Measurements from ENCODE around the gene RASSF5. TPM values are rescaled to one million over a fixed set of nuclear protein-coding genes. Genes with fewer than 3 reads are reported as not detected.
A peak's percentile ranks its signal among the peaks of the same experiment; 100 is the strongest.

The RASSF5 gene
- total and polyA plus RNA-seq, 9 of the 15 experiments (the other 6 are each of a cell fraction or from before 2014, with no cell fraction given) = 6.1 to 41.0 (median 25.2) TPM

- intact Hi-C loops (cut with micrococcal nuclease) = no loop called here
- H3K9me1 ChIP-seq (ENCODE audit: control insufficient read depth, insufficient read depth, low read length) = no peaks in the 10 kb centered on the region
- FAIRE-seq (peak; percentile 23), DNase-seq (ENCODE audit: extremely low read depth in 1 of 4, low spot score in 3 of 4) (peak in 1 of 4 experiments; percentile 51), ATAC-seq (peak; percentile 10; the same call in 2 of the 3 replicates)
- 37% methylated on average over 15 of the region's 15 CpGs for WGBS (ENCODE audit: insufficient coverage, low coverage, missing lambda C conversion rate)
- CTCF ChIA-PET (ENCODE audit: low intra/inter-chr PET ratio) = interaction anchor here (4.6 kb wide), 1 partner anchor 96 kb away, joined by 97 read pairs; no protein-coding TSS in a partner anchor
- no peaks in the 10 kb centered on the region for H3K9me3 ChIP-seq (replicated peaks; ENCODE audit: control insufficient read depth, insufficient read depth, low read depth, low read length)
- POLR2A ChIA-PET = interaction anchor here (1.0 kb wide), 1 partner anchor 102 kb away, joined by 3 read pairs; no protein-coding TSS in a partner anchor
- no peaks in the 10 kb centered on the region for H4K20me1 ChIP-seq (replicated peaks; ENCODE audit: control insufficient read depth, insufficient read depth, low read length)
- H3K9ac ChIP-seq (ENCODE audit: insufficient read depth in 1 of 2, low read depth in 2 of 2, low read length in 2 of 2) = peak overlapping the region in 1 of 2 experiments; percentile 61; a peak in 1 of 4 replicates
- H2AFZ ChIP-seq (ENCODE audit: low read depth, low read length) = peak overlapping the region; percentile 91
- peaks cover 19 to 26% of the 10 kb centered on the region in 2 experiments for H3K4me1 ChIP-seq (replicated peaks in 1 of 2; ENCODE audit: control insufficient read depth in 2 of 2, insufficient read depth in 2 of 2, low read length in 2 of 2)
- in situ Hi-C loops (cut with MboI) = loop anchor here (5.0 kb wide), 2 partner anchors 95 to 425 kb away; no protein-coding TSS in a partner anchor
- 0 out of 3 replicates have a peak overlapping the region, but pooled peaks have one; percentile 21 for H3K27ac ChIP-seq (ENCODE audit: extremely low read depth, low read depth, low read length)
- no peak overlapping the region for H3K4me3 ChIP-seq
- no peaks in the 10 kb centered on the region for H3K79me2 ChIP-seq (ENCODE audit: control insufficient read depth, insufficient read depth, low read length)
- peak overlapping the region; percentile 26; the same call in 1 of the 2 replicates for H3K4me2 ChIP-seq (ENCODE audit: insufficient read depth, low read length)
- H3K27me3 ChIP-seq (ENCODE audit: control insufficient read depth in 2 of 2, insufficient read depth in 2 of 2, low read length in 2 of 2) = no peaks in the 10 kb centered on the region
- no peaks in the 10 kb centered on the region for H3K36me3 ChIP-seq (ENCODE audit: control insufficient read depth, insufficient read depth, low read length)
- BruUV-seq (replicated peaks) = no TSS peak
- TF ChIP-seq ILF3 (IDR thresholded peaks at IDR 0.05; ENCODE audit: borderline replicate concordance) = no peak
- TF ChIP-seq MAZ (CRISPR knock-in tag; conservative IDR thresholded peaks at IDR 0.05 in 1 of 2, IDR thresholded peaks at IDR 0.05 in 1 of 2) = 0 out of 4 replicates have a peak, but pooled peaks of 1 of the 2 experiments have one; percentile 21
- peak; percentile 60 for TF ChIP-seq NR2C1 (IDR thresholded peaks at IDR 0.05)
- peak; percentile 43; the same call in 1 of the 2 replicates for TF ChIP-seq NR2C1 (tag; IDR thresholded peaks at IDR 0.05)
- TF ChIP-seq ZFX (CRISPR knock-in tag; IDR thresholded peaks at IDR 0.05) = no peak; the same call in 1 of the 2 replicates
- no peak for TF ChIP-seq CREB3 (tag; conservative IDR thresholded peaks at IDR 0.05; ENCODE audit: low read depth)
- no peak for TF ChIP-seq NFATC3 (IDR thresholded peaks at IDR 0.05)
- no peak for TF ChIP-seq SMARCB1 (IDR thresholded peaks at IDR 0.05; ENCODE audit: insufficient read length, low read depth)
- TF ChIP-seq U2AF2 (optimal IDR thresholded peaks at IDR 0.05; ENCODE audit: low read depth, low read length) = no peak
- no peak for TF ChIP-seq SP2 (IDR thresholded peaks at IDR 0.05; ENCODE audit: extremely low read depth, low read depth, low read length, poor library complexity, severe bottlenecking)
- TF ChIP-seq HBP1 (CRISPR knock-in tag; IDR thresholded peaks at IDR 0.05) = 0 out of 2 replicates have a peak, but pooled peaks have one; percentile 5
- no peak for TF ChIP-seq HMG20B (CRISPR knock-in tag; IDR thresholded peaks at IDR 0.05)
- no peak for TF ChIP-seq PTTG1 (tag; IDR thresholded peaks at IDR 0.05; ENCODE audit: low read depth)
- 0 out of 4 replicates have a peak, but pooled peaks of 1 of the 2 experiments have one; percentile 45 for TF ChIP-seq ZNF639 (CRISPR knock-in tag; conservative IDR thresholded peaks at IDR 0.05 in 1 of 2, IDR thresholded peaks at IDR 0.05 in 1 of 2)
- no peak for TF ChIP-seq RBM25 (IDR thresholded peaks at IDR 0.05; ENCODE audit: low read depth, low read length, severe bottlenecking)
- TF ChIP-seq ETV5 (CRISPR knock-in tag; IDR thresholded peaks at IDR 0.05; ENCODE audit: low read depth) = peak; percentile 51; the same call in 1 of the 2 replicates
- TF ChIP-seq WHSC1 (IDR thresholded peaks at IDR 0.05; ENCODE audit: low read length) = no peak
These were observed 20.1 kb upstream of the RASSF5 start for GRCh38 chr1:206486995-206487788.

Data from K562 (cell line).